ENCODE results near the gene STAC.
"Not testable (repeated sequence)": the region's sequence is repeated elsewhere in the genome, so short reads cannot be mapped to it uniquely, and the experiment has no call there.

Gene STAC

GRCh38 chr3:36488077-36488789, 107.9 kb downstream of the STAC start:
- DNase-seq (ENCODE audit: low read depth in 2 of 2), result peak in 1 of 2 donors; percentile 26

DNA sequence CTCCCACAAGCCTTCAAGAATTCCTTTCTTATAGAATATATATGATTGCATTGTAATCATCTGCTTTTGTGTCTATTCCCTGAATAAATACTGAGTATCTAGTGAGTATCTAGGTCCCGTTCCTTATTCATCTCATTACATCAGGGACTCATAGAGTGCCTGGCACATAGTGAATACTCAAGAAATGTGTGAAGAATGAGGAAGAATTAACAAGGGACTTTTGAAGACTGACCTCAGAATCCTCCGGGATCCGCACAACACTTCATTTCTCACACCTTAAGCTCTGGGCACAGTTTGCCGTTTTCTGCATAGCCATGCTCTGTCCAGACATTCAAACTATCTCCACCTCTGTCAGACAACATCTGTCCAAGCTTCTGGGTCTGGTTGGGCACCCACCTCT, 108.8 kb downstream of the STAC start:
- H3K4me3 ChIP-seq (replicated peaks in 1 of 2; ENCODE audit: low read depth in 2 of 2, low read length in 2 of 2), result no peak overlapping the region
- no peak for TF ChIP-seq CTCF (IDR thresholded peaks at IDR 0.05; ENCODE audit: low read depth, low read length)
- no peak for DNase-seq (ENCODE audit: low read depth in 2 of 2)

More at GRCh38 chr3:36488077-36488789, 107.9 kb downstream of the STAC start:
- no peak overlapping the region for H3K4me3 ChIP-seq (replicated peaks in 1 of 2; ENCODE audit: low read depth in 2 of 2, low read length in 2 of 2)
- no peak for TF ChIP-seq CTCF (IDR thresholded peaks at IDR 0.05; ENCODE audit: low read depth, low read length)

- no peak for TF ChIP-seq CTCF (IDR thresholded peaks at IDR 0.05; ENCODE audit: low read depth, low read length)
- H3K4me3 ChIP-seq (replicated peaks in 1 of 2; ENCODE audit: low read depth in 2 of 2, low read length in 2 of 2), result no peak overlapping the region
- DNase-seq (ENCODE audit: low read depth in 2 of 2), result no peak
Measured at GRCh38 chr3:36489679-36490425, 109.5 kb downstream of the STAC start.

GRCh38 chr3:36493051-36493450, 112.7 kb downstream of the STAC start:
- H3K4me3 ChIP-seq (replicated peaks in 1 of 2; ENCODE audit: low read depth in 2 of 2, low read length in 2 of 2), result no peak overlapping the region
- TF ChIP-seq CTCF (IDR thresholded peaks at IDR 0.05; ENCODE audit: low read depth, low read length), result no peak
- no peak for DNase-seq (ENCODE audit: low read depth in 2 of 2)

DNA sequence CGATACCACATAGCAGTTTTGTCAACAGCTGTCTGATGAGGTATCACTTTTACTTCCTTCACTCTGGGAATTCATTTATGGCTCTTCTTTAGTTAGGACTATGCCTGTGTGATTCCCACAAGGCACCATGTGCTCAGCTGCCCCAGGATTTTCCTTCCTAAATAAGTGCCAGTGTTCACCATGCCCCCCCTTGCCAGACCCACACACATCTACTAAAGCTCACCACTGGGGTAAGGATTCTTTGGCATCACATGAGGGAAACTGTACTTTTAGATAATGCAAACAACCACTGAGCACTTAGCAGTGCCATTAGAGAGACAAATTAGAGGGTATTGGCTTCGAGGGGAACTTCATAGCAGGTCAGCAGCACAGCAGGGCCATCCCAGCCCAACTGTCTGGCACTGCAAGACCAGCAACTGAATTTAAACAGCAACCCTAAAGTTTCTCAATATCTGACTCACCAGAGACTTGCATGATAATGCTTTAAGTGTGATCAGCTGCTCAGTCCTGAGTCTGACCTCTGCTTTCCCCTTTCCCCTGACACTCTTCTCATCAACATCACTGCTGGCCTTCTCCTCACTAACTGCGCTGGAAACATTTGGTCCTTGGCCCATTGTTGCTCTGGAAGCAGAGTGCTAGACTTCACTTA, 114.3 kb downstream of the STAC start:
- no peak overlapping the region for H3K4me3 ChIP-seq (replicated peaks in 1 of 2; ENCODE audit: low read depth in 2 of 2, low read length in 2 of 2)
- TF ChIP-seq CTCF (IDR thresholded peaks at IDR 0.05; ENCODE audit: low read depth, low read length), result no peak
- DNase-seq (ENCODE audit: low read depth in 2 of 2), result peak; percentile 71 to 85

- peak; percentile 57 to 86 for DNase-seq (ENCODE audit: low read depth in 2 of 2)
- H3K4me3 ChIP-seq (replicated peaks in 1 of 2; ENCODE audit: low read depth in 2 of 2, low read length in 2 of 2), result no peak overlapping the region
- TF ChIP-seq CTCF (IDR thresholded peaks at IDR 0.05; ENCODE audit: low read depth, low read length), result no peak
Measured at GRCh38 chr3:36496684-36497633, 116.7 kb downstream of the STAC start.

GRCh38 chr3:36500053-36500452, 119.7 kb downstream of the STAC start:
- not testable (repeated sequence) for DNase-seq (ENCODE audit: low read depth in 2 of 2); H3K4me3 ChIP-seq (replicated peaks in 1 of 2; ENCODE audit: low read depth in 2 of 2, low read length in 2 of 2)

Data from cardiac fibroblast (primary cell).